Sigmoid colon (tissue), 7 donors: ENCODE results near the gene CDH22. TPM values are rescaled to one million over a fixed set of nuclear protein-coding genes. Genes with fewer than 3 reads are reported as not detected.

Source experiments
- DNase-seq: peaks from one replicate; pipeline ENCODE4 v3.0.0-alpha.2; 2019
- H3K27ac ChIP-seq, 4 donors: fragments of 200-600 bp; sonication (generic); one replicate each; pipeline ENCODE4 v1.5.1; 2016 to 2019; ENCODE audit warnings: mild to moderate bottlenecking in 1 of 4
- H3K27me3 ChIP-seq, 3 donors: fragments of 200-600 bp; sonication (generic); one replicate each; pipeline ENCODE4 v1.5.1; 2019; ENCODE audit warnings: mild to moderate bottlenecking in 1 of 3
- H3K36me3 ChIP-seq, 4 donors: fragments of 200-600 bp; sonication (generic); one replicate each; pipeline ENCODE4 v1.5.1; 2016 to 2019
- H3K4me1 ChIP-seq, 4 donors: fragments of 200-600 bp; sonication (generic); one replicate each; pipeline ENCODE4 v1.5.1; 2017 to 2019
- H3K4me3 ChIP-seq, 4 donors: fragments of 200-600 bp; sonication (generic); one replicate each; pipeline ENCODE4 v1.5.1; 2017 to 2019; ENCODE audit warnings: mild to moderate bottlenecking in 2 of 4, moderate library complexity in 1 of 4
- H3K9me3 ChIP-seq, 4 donors: fragments of 200-600 bp in 3 of 4; sonication (generic) in 3 of 4; one replicate each; pipeline versions ENCODE4 v1.5.1 to v1.6.1; 2013 to 2019
- EP300 ChIP-seq, 4 donors: sonication (generic); formaldehyde crosslinking; IDR thresholded peaks; one replicate each; pipeline ENCODE4 v1.6.1; 2017; ENCODE audit warnings: antibody characterized with exemption in 4 of 4
- POLR2A ChIP-seq, 2 donors: fragments of 450-650 bp; IDR thresholded peaks; one replicate each; pipeline ENCODE4 v1.6.1; 2016; ENCODE audit warnings: antibody characterized with exemption in 2 of 2, mild to moderate bottlenecking in 2 of 2, moderate library complexity in 2 of 2
- POLR2AphosphoS5 ChIP-seq, 4 donors: sonication (generic); formaldehyde crosslinking; IDR thresholded peaks; one replicate each; pipeline ENCODE4 v1.6.1; 2017; ENCODE audit warnings: antibody characterized with exemption in 4 of 4
- WGBS, 2 donors: extraction: QIAGEN DNeasy Blood & Tissue Kit; methylation state at CpG; one replicate each; pipeline ENCODE4 v1.1.7; 2013; 5-methylcytosine and 5-hydroxymethylcytosine counted together
- intact Hi-C: fragments of 100-400 bp; cut with DNase I; formaldehyde crosslinking; loops from one replicate; pipeline ENCODE4 v1.15.1; 2023
- polyA plus RNA-seq, 3 donors: library from polyadenylated mRNA; stranded (reverse); fragments of 200-250 nt; gene quantifications; one replicate each; pipeline ENCODE4 v1.2.3, GENCODE V29; 2013
- total RNA-seq, 4 donors: library from RNA; depleted of rRNA; stranded (reverse); fragments of >200 nt; gene quantifications; one replicate each; pipeline ENCODE4 v1.1.0, GENCODE V29; 2016
- TF ChIP-seq, protein P1 (sequence below), 4 experiments: fragments of 450-650 bp in 3 of 4; fragments of 200-600 bp in 1 of 4; IDR thresholded peaks; one replicate each; pipeline ENCODE4 v1.5.1; 2016 to 2019; ENCODE audit warnings: antibody characterized with exemption in 4 of 4, mild to moderate bottlenecking in 3 of 4, moderate library complexity in 2 of 4
- donor health status: healthy with polysubstance abuse.
- donor health status: Bipolar disorder and iron deficiency.
- donor health status: healthy.

The CDH22 gene
- total and polyA plus RNA-seq, 7 donors: 0.06 to 0.55 (median 0.41) TPM; not detected in 4

- no peaks in the 10 kb centered on the region for H3K9me3 ChIP-seq
- no peak for TF ChIP-seq EP300 (IDR thresholded peaks at IDR 0.05)
- TF ChIP-seq, protein P1, sequence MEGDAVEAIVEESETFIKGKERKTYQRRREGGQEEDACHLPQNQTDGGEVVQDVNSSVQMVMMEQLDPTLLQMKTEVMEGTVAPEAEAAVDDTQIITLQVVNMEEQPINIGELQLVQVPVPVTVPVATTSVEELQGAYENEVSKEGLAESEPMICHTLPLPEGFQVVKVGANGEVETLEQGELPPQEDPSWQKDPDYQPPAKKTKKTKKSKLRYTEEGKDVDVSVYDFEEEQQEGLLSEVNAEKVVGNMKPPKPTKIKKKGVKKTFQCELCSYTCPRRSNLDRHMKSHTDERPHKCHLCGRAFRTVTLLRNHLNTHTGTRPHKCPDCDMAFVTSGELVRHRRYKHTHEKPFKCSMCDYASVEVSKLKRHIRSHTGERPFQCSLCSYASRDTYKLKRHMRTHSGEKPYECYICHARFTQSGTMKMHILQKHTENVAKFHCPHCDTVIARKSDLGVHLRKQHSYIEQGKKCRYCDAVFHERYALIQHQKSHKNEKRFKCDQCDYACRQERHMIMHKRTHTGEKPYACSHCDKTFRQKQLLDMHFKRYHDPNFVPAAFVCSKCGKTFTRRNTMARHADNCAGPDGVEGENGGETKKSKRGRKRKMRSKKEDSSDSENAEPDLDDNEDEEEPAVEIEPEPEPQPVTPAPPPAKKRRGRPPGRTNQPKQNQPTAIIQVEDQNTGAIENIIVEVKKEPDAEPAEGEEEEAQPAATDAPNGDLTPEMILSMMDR (IDR thresholded peaks at IDR 0.05): no peak
- TF ChIP-seq POLR2AphosphoS5 (IDR thresholded peaks at IDR 0.05): no peak
- H3K27ac ChIP-seq: no peak overlapping the region
- H3K4me3 ChIP-seq: no peak overlapping the region
- H3K36me3 ChIP-seq: no peaks in the 10 kb centered on the region
- no peak for DNase-seq
- intact Hi-C loops: no loop called here
- peaks cover 3 to 67% (median 14%) of the 10 kb centered on the region in 3 donors for H3K27me3 ChIP-seq
- 86 to 90% methylated on average over 22 of the region's 22 CpGs for WGBS, 2 donors
- no peaks in the 10 kb centered on the region for H3K4me1 ChIP-seq
Measured at GRCh38 chr20:46240881-46241280, 67.4 kb downstream of the CDH22 start.

- Histone ChIP-seq H3K36me3 (no peaks in the 10 kb centered on the region), H3K27me3 (peaks cover 3 to 58% (median 6%) of the 10 kb centered on the region in 3 donors), H3K4me1 (no peaks in the 10 kb centered on the region), H3K4me3 (no peak overlapping the region), H3K9me3 (no peaks in the 10 kb centered on the region), H3K27ac (no peak overlapping the region)
- DNase-seq: no peak
- no peak for TF ChIP-seq POLR2A (IDR thresholded peaks at IDR 0.05)
- no peak for TF ChIP-seq EP300 (IDR thresholded peaks at IDR 0.05)
- TF ChIP-seq POLR2AphosphoS5 (IDR thresholded peaks at IDR 0.05): no peak
- TF ChIP-seq, protein P1 (IDR thresholded peaks at IDR 0.05): no peak
- 32 to 49% methylated on average over 4 of the region's 4 CpGs for WGBS, 2 donors
- intact Hi-C loops: no loop called here
Measured at GRCh38 chr20:46240065-46240464, 68.2 kb downstream of the CDH22 start.

GRCh38 chr20:46237736-46238135 lies 70.6 kb downstream of the CDH22 start:
- WGBS, 2 donors: 40 to 75% methylated on average over 1 of the region's 1 CpG
- H3K4me1 ChIP-seq: no peaks in the 10 kb centered on the region
- DNase-seq: no peak
- peaks cover 0 to 43% (median 3%) of the 10 kb centered on the region in 3 donors for H3K27me3 ChIP-seq
- no peaks in the 10 kb centered on the region for H3K9me3 ChIP-seq
- no peak overlapping the region for H3K27ac ChIP-seq
- no peak overlapping the region for H3K4me3 ChIP-seq
- TF ChIP-seq, protein P1 (IDR thresholded peaks at IDR 0.05): no peak
- TF ChIP-seq POLR2AphosphoS5 (IDR thresholded peaks at IDR 0.05) (no peak), EP300 (IDR thresholded peaks at IDR 0.05) (no peak), POLR2A (IDR thresholded peaks at IDR 0.05) (no peak)
- intact Hi-C loops: no loop called here
- H3K36me3 ChIP-seq: no peaks in the 10 kb centered on the region

GRCh38 chr20:46237227-46237626 lies 71.1 kb downstream of the CDH22 start:
- TF ChIP-seq, protein P1 (IDR thresholded peaks at IDR 0.05): no peak
- TF ChIP-seq EP300 (IDR thresholded peaks at IDR 0.05) (no peak), POLR2A (IDR thresholded peaks at IDR 0.05) (no peak), POLR2AphosphoS5 (IDR thresholded peaks at IDR 0.05) (no peak)
- Histone ChIP-seq H3K4me3 (no peak overlapping the region), H3K27me3 (peaks cover 0 to 43% (median 3%) of the 10 kb centered on the region in 3 donors), H3K9me3 (no peaks in the 10 kb centered on the region), H3K4me1 (no peaks in the 10 kb centered on the region), H3K36me3 (no peaks in the 10 kb centered on the region), H3K27ac (no peak overlapping the region)
- DNase-seq: no peak
- WGBS, 2 donors: 11 to 24% methylated on average over 10 of the region's 10 CpGs
- intact Hi-C loops: no loop called here

DNA sequence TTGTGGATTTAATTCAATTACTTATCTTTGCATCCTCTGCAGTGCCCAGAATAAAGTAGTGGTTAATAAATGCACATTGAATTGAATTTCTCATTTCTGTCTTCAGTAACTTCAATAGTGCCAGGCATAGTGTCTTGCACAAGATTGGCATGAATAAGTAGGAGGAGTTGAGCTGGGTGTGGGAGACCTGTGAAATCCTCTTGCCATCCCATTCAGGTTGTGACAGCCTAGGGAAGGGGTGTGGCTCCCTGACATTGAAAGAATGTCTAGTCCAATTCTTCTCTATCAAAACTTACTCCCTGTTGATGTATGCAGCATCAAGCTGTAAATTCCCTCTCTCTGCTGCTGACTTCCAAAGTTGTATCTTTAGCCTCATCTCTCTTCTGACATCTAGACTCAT lies 73.2 kb downstream of the CDH22 start:
- Histone ChIP-seq H3K27ac (no peak overlapping the region), H3K4me3 (no peak overlapping the region), H3K36me3 (no peaks in the 10 kb centered on the region), H3K9me3 (no peaks in the 10 kb centered on the region), H3K27me3 (peaks cover 0 to 40% (median 0%) of the 10 kb centered on the region in 3 donors), H3K4me1 (no peaks in the 10 kb centered on the region)
- DNase-seq: no peak
- TF ChIP-seq, protein P1 (IDR thresholded peaks at IDR 0.05): no peak
- no peak for TF ChIP-seq POLR2AphosphoS5 (IDR thresholded peaks at IDR 0.05)
- TF ChIP-seq POLR2A (IDR thresholded peaks at IDR 0.05): no peak
- TF ChIP-seq EP300 (IDR thresholded peaks at IDR 0.05): no peak
- intact Hi-C loops: no loop called here
